Naive thymus-derived CD4-positive, alpha-beta T cell (primary cell): ENCODE data around the gene RNF6. TPM values are rescaled to one million over a fixed set of nuclear protein-coding genes. Genes with fewer than 3 reads are reported as not detected.
A peak's percentile ranks its signal among the peaks of the same experiment; 100 is the strongest.

Experiments used
- ATAC-seq: fragments of 150-1000 bp; cut with Tn5 transposase; 2 replicates; pipeline ENCODE4 v1.10.0; 2021; ENCODE audit warnings: mild to moderate bottlenecking, moderate library complexity
- CTCF ChIA-PET: fragments of 350-600 bp; sonication (Branson Sonifier 250); formaldehyde crosslinking; loops from one replicate; lab custom pipeline; 2021; ENCODE audit warnings: antibody characterized with exemption; lab: Charles Lee
- POLR2A ChIA-PET: fragments of 350-600 bp; sonication (Branson Sonifier 250); formaldehyde crosslinking; loops from one replicate; lab custom pipeline; 2021; ENCODE audit warnings: antibody characterized with exemption, inconsistent platforms; lab: Charles Lee
- DNase-seq, 9 donors: peaks; one replicate each; pipeline versions ENCODE4 v3.0.0 to v3.0.0-alpha.2; 2020 to 2022; ENCODE audit warnings: mixed read lengths in 1 of 9
- H3K27ac ChIP-seq: one replicate; pipeline ENCODE4 v1.7.0; 2013; ENCODE audit warnings: mild to moderate bottlenecking, low read depth, low read length, moderate library complexity
- H3K27me3 ChIP-seq, 2 donors: one replicate each; pipeline ENCODE4 v1.7.0; 2013; ENCODE audit warnings: low read length in 2 of 2, mild to moderate bottlenecking in 2 of 2, moderate library complexity in 2 of 2; ENCODE audit not compliant: control insufficient read depth in 2 of 2, insufficient read depth in 2 of 2
- H3K36me3 ChIP-seq, 3 experiments: 1 replicate in 2 of 3; 2 replicates in 1 of 3; pipeline ENCODE4 v1.7.0; 2013; ENCODE audit warnings: low read length in 3 of 3, mild to moderate bottlenecking in 3 of 3, moderate library complexity in 1 of 3; ENCODE audit not compliant: insufficient read depth in 3 of 3, control insufficient read depth in 2 of 3
- H3K4me1 ChIP-seq, 2 donors: one replicate each; pipeline ENCODE4 v1.7.0; 2013; ENCODE audit warnings: low read length in 2 of 2, mild to moderate bottlenecking in 2 of 2, moderate library complexity in 1 of 2; ENCODE audit not compliant: control insufficient read depth in 2 of 2, insufficient read depth in 2 of 2
- H3K4me3 ChIP-seq: 2 replicates; pipeline ENCODE4 v1.7.0; 2013; ENCODE audit warnings: mild to moderate bottlenecking, low read length
- H3K9me3 ChIP-seq, 3 experiments: 1 replicate in 2 of 3; 2 replicates in 1 of 3; pipeline ENCODE4 v1.7.0; 2013; ENCODE audit warnings: low read length in 3 of 3; ENCODE audit not compliant: control insufficient read depth in 2 of 3
- H3K27ac Mint-ChIP-seq, 9 donors: one replicate each; pipeline ENCODE4 v1.8.0; 2020 to 2022; ENCODE audit warnings: mixed read lengths in 9 of 9, mild to moderate bottlenecking in 8 of 9, moderate library complexity in 5 of 9, inconsistent platforms in 2 of 9
- H3K27me3 Mint-ChIP-seq, 5 donors: one replicate each; pipeline ENCODE4 v1.8.0; 2021 to 2022; ENCODE audit warnings: mixed read lengths in 5 of 5, mild to moderate bottlenecking in 1 of 5
- H3K36me3 Mint-ChIP-seq, 5 donors: one replicate each; pipeline ENCODE4 v1.8.0; 2020 to 2022; ENCODE audit warnings: mixed read lengths in 5 of 5, mild to moderate bottlenecking in 3 of 5, inconsistent platforms in 1 of 5
- H3K4me1 Mint-ChIP-seq, 7 donors: one replicate each; pipeline ENCODE4 v1.8.0; 2020 to 2022; ENCODE audit warnings: mixed read lengths in 7 of 7, mild to moderate bottlenecking in 3 of 7, inconsistent platforms in 1 of 7
- H3K4me3 Mint-ChIP-seq, 10 donors: one replicate each; pipeline ENCODE4 v1.8.0; 2020 to 2022; ENCODE audit warnings: mild to moderate bottlenecking in 10 of 10, mixed read lengths in 10 of 10, moderate library complexity in 6 of 10, inconsistent platforms in 2 of 10
- H3K9me3 Mint-ChIP-seq, 11 donors: one replicate each; pipeline ENCODE4 v1.8.0; 2020 to 2022; ENCODE audit warnings: mixed read lengths in 11 of 11, mild to moderate bottlenecking in 4 of 11, inconsistent platforms in 1 of 11, moderate library complexity in 1 of 11
- intact Hi-C, 2 donors: fragments of 100-400 bp; cut with micrococcal nuclease; formaldehyde crosslinking; loops; one replicate each; pipeline ENCODE4 v1.15.1; 2023
- polyA plus RNA-seq, 2 donors: library from polyadenylated mRNA; unstranded; fragments of 300-500 nt; fragmentation: Illumina TruSeq; gene quantifications; one replicate each; pipeline ENCODE4 v1.2.3, GENCODE V29; 2021
- total RNA-seq, 6 experiments: library from RNA in 5 of 6; stranded (reverse) in 5 of 6; gene quantifications; 1 replicate in 5 of 6; 2 replicates in 1 of 6; pipeline ENCODE4 v1.2.3 and lab custom pipeline; 2021 to 2026

RNF6 gene
- total and polyA plus RNA-seq, 7 experiments from 2014 or later = 29.1 to 57.4 (median 44.6) TPM

DNA sequence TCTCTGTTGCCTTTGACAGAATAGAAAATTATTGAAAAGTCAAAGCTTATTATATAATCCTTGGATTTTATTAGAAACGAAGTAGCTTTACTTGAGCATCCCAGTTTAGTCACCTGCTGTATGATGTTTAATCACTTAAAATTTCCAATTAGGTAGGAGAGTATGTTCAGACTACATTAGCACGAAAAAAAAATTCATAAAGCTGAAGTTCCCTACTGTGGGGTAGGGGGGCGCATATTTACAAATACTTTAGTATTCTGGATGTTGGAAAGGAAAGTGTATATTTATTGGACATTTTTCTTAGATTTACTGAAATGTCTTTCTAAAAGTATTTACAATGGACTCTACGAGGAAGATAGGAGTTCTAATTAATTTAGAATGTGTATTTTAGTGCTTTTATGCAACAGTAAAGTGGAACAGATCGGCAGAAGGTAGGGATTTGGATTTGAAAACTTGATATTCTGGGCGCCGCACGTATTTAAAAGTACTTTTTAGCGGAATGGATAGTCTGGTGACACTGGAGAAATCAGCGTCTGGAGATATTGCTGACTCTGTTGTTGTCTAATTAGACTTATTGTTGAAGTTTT is 33.7 kb upstream of the RNF6 start:
- DNase-seq = no peak
- peak overlapping the region in 1 of 9 donors; percentile 49 for H3K27ac Mint-ChIP-seq
- POLR2A ChIA-PET = interaction anchor here (1.9 to 2.1 kb wide), 2 partner anchors 10 to 33 kb away, joined by 4 to 11 read pairs; partner anchors contain the start of gene RNF6

DNA sequence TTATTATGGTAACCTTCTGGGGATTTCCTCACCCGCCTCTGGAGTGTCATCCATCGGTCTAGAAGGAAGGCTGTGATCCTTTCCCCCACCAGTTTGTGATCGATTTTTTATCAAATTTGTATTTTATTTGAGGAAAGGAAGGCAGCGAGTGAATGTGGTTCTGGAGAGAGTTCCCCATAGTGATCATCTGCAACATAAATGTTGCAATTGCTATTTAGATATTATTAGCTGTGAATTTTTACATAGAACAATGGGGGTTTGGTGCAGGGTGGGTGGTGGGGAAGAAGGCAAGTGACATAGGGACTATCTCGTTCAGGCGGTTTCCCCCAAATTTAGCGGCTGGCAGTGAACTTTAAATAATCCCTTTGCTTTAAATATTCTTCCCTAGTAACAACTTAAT is 33.0 kb upstream of the RNF6 start:
- ChIA-PET CTCF (interaction anchor here (0.6 to 2.7 kb wide), 3 partner anchors 70 to 245 kb away, joined by 3 to 9 read pairs (median 3); no protein-coding TSS in a partner anchor), POLR2A (interaction anchor here (0.6 to 2.1 kb wide), 4 partner anchors 9 to 70 kb away, joined by 3 to 11 read pairs (median 4); partner anchors contain the start of gene RNF6)
- peaks cover 0 to 2% (median 0%) of the 10 kb centered on the region in 11 donors for H3K9me3 Mint-ChIP-seq
- Histone ChIP-seq H3K4me1 (peaks cover 17% of the 10 kb centered on the region in 2 donors), H3K4me3 (peak overlapping the region; percentile 95), H3K27me3 (no peaks in the 10 kb centered on the region), H3K9me3 (no peaks in the 10 kb centered on the region), H3K27ac (peak overlapping the region; percentile 85), H3K36me3 (peaks cover 0 to 7% (median 0%) of the 10 kb centered on the region in 3 experiments)
- no peaks in the 10 kb centered on the region for H3K36me3 Mint-ChIP-seq
- no peak for DNase-seq
- peaks cover 25 to 60% (median 43%) of the 10 kb centered on the region in 7 donors for H3K4me1 Mint-ChIP-seq
- intact Hi-C loops = loop anchor here (2.0 to 10.0 kb wide), 4 partner anchors 950 to 2000 kb away; partner anchors contain the start of genes NUP58 (in 1 of the 2) and PARP4 (in 1 of the 2)
- H3K27ac Mint-ChIP-seq = peak overlapping the region; percentile 60 to 93 (median 80)
- peaks cover 0 to 2% (median 0%) of the 10 kb centered on the region in 5 donors for H3K27me3 Mint-ChIP-seq
- ATAC-seq = no peak
- peak overlapping the region; percentile 83 to 97 (median 92) for H3K4me3 Mint-ChIP-seq

More for the DNA sequence above, 33.7 kb upstream of the RNF6 start:
- peaks cover 0 to 7% (median 0%) of the 10 kb centered on the region in 3 experiments for H3K36me3 ChIP-seq
- peaks cover 17% of the 10 kb centered on the region in 2 donors for H3K4me1 ChIP-seq
- Mint-ChIP-seq H3K9me3 (peaks cover 0 to 2% (median 0%) of the 10 kb centered on the region in 11 donors), H3K4me1 (peaks cover 26 to 66% (median 50%) of the 10 kb centered on the region in 7 donors), H3K27me3 (peaks cover 0 to 2% (median 0%) of the 10 kb centered on the region in 5 donors), H3K4me3 (peak overlapping the region; percentile 83 to 97 (median 92)), H3K36me3 (no peaks in the 10 kb centered on the region)
- no peak for ATAC-seq
- no peak overlapping the region for H3K27ac ChIP-seq
- no peak overlapping the region for H3K4me3 ChIP-seq
- CTCF ChIA-PET = interaction anchor here (1.1 to 2.7 kb wide), 2 partner anchors 71 to 121 kb away, joined by 3 to 9 read pairs; no protein-coding TSS in a partner anchor
- no peaks in the 10 kb centered on the region for H3K27me3 ChIP-seq
- intact Hi-C loops = loop anchor here (2.0 to 10.0 kb wide), 4 partner anchors 951 to 2001 kb away; partner anchors contain the start of genes NUP58 (in 1 of the 2) and PARP4 (in 1 of the 2)
- H3K9me3 ChIP-seq = no peaks in the 10 kb centered on the region

DNA sequence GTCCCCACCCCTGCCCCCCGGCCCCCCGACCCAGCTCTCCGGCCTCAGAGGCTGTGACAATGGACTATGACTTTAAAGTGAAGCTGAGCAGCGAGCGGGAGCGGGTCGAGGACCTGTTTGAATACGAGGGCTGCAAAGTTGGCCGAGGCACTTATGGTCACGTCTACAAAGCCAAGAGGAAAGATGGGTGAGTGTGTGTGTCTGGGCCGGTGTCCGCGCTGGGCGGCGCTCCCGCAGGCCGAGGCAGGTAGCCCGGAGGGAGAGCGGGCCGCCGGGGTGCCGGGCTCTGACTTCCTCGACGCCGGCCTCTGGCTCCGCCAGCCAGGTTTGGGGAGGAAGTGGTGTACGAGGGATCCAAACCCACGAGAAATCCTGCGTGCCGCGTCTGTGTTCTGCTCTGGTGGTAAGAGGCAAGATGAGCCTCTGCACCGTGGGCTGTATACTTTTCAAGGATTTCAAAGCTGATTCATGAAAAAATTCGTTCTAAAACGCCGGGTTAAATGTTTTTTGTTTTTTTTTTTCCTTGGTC is 32.5 kb upstream of the RNF6 start:
- DNase-seq = peak; percentile 28 to 72 (median 68)
- H3K27ac Mint-ChIP-seq = peak overlapping the region; percentile 60 to 93 (median 80)
- H3K36me3 Mint-ChIP-seq = no peaks in the 10 kb centered on the region
- peaks cover 25 to 55% (median 42%) of the 10 kb centered on the region in 7 donors for H3K4me1 Mint-ChIP-seq
- Histone ChIP-seq H3K4me3 (peak overlapping the region; percentile 95), H3K36me3 (peaks cover 0 to 7% (median 0%) of the 10 kb centered on the region in 3 experiments), H3K27ac (peak overlapping the region; percentile 85), H3K9me3 (no peaks in the 10 kb centered on the region), H3K4me1 (peaks cover 17% of the 10 kb centered on the region in 2 donors), H3K27me3 (no peaks in the 10 kb centered on the region)
- ChIA-PET POLR2A (interaction anchor here (0.6 to 4.1 kb wide), 4 partner anchors 32 to 70 kb away, joined by 3 to 41 read pairs (median 8); partner anchors contain the start of gene RNF6), CTCF (interaction anchor here (0.6 to 2.7 kb wide), 2 partner anchors 70 to 246 kb away, joined by 3 to 9 read pairs; no protein-coding TSS in a partner anchor)
- H3K4me3 Mint-ChIP-seq = peak overlapping the region; percentile 83 to 97 (median 92)
- peaks cover 0 to 2% (median 0%) of the 10 kb centered on the region in 5 donors for H3K27me3 Mint-ChIP-seq
- H3K9me3 Mint-ChIP-seq = peaks cover 0 to 2% (median 0%) of the 10 kb centered on the region in 11 donors
- peak; percentile 55 for ATAC-seq
- intact Hi-C loops = loop anchor here (1.0 to 10.0 kb wide), 12 partner anchors 33 to 2000 kb away; partner anchors contain the start of genes NUP58 (in 2 of the 2), USP12 (in 2 of the 2), PARP4 (in 1 of the 2) and POLR1D (in 1 of the 2)

DNA sequence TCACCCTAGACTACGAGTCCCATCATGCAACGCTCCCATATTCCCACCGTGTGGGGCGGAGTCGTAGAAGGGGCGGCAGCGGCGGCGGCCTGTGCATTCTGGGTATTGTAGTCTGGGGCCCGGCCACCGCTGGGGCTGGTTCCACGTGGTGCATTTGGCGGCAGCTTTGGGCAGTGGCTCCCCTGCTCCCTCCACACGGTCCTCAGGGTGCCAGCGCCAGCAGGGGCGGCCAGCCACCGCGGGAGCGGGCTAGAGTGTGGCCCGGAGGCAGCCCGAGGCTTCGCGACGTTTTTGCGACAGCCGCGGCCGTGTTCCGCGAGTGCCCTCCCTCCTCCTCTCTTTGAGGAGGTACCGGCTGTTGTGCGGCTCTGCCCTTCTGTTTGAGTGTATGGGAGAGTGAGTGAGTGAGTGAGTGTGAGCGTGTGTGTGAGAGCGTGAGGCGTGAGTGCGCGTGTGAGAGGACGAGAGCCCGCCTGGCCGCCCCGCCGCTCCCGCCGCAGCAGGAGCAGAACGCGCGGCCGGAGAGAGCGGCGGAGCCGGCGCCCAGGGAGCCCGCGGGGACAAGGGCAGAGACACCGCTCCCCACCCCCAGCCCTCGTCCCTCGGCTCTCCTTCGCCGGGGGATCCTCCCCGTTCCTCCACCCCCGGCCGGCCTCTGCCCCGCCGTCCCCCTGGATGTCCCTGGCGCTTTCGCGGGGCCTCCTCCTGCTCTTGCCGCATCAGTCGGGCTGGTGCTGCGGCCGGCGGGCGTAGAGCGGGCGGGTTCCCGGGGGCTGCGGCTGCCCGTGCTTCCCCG is 31.9 kb upstream of the RNF6 start, which contains the start of gene CDK8:
Gene CDK8, plus strand, starts transcription at position 343 of the 796 bp plus-strand sequence. CDS start 513 bp downstream, outside the sequence.
- H3K4me1 ChIP-seq = peaks cover 17% of the 10 kb centered on the region in 2 donors
- H3K27me3 ChIP-seq = no peaks in the 10 kb centered on the region
- H3K9me3 ChIP-seq = no peaks in the 10 kb centered on the region
- H3K4me3 ChIP-seq = peak within 1 kb of the TSS; percentile 95
- DNase-seq (peak; percentile 83 to 95 (median 93)), ATAC-seq (peak; percentile 92)
- H3K9me3 Mint-ChIP-seq = peaks cover 0 to 2% (median 0%) of the 10 kb centered on the region in 11 donors
- peaks cover 25 to 50% (median 41%) of the 10 kb centered on the region in 7 donors for H3K4me1 Mint-ChIP-seq
- H3K36me3 ChIP-seq = peaks cover 0 to 7% (median 0%) of the 10 kb centered on the region in 3 experiments
- ChIA-PET CTCF (interaction anchor here (0.6 to 2.7 kb wide), 2 partner anchors 69 to 247 kb away, joined by 3 to 9 read pairs; no protein-coding TSS in a partner anchor), POLR2A (interaction anchor here (0.7 to 4.1 kb wide), 3 partner anchors 32 to 68 kb away, joined by 3 to 41 read pairs (median 4); partner anchors contain the start of gene RNF6)
- peak within 1 kb of the TSS; percentile 83 to 98 (median 94) for H3K4me3 Mint-ChIP-seq
- H3K27me3 Mint-ChIP-seq = peaks cover 0 to 2% (median 0%) of the 10 kb centered on the region in 5 donors
- no peaks in the 10 kb centered on the region for H3K36me3 Mint-ChIP-seq
- H3K27ac Mint-ChIP-seq = peak within 1 kb of the TSS; percentile 82 to 93 (median 90)
- peak within 1 kb of the TSS; percentile 85 for H3K27ac ChIP-seq
- intact Hi-C loops = loop anchor here (1.0 to 10.0 kb wide), 15 partner anchors 33 to 1999 kb away; partner anchors contain the start of genes NUP58 (in 2 of the 2), RPL21 (in 2 of the 2), USP12 (in 2 of the 2) and MTIF3 (in 1 of the 2)

DNA sequence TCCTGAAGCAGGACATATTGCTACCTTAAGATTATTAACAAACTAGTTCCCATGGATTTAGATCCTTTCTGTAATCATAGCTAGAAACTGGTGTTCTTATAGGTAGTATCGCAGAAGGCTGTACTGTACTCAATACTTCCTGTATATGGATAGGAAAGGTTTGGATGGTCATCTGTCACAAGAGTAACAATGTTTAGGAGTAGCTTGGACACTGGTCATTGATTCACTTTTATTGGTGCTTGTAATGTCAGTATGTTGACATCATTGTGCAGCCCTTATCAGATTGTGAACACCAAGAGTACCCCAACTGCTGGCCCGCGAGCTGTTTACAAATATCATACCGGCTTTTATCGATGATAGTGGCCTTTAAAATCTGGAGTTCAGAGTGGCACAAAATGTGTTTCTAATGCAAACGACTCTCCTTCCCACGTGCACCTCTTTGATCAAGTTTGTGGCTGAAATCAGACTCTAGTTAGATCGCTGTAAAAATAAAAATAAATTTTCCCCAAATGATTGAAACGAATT is 31.2 kb upstream of the RNF6 start:
- H3K4me3 ChIP-seq = peak overlapping the region; percentile 95
- ATAC-seq = no peak
- intact Hi-C loops = loop anchor here (1.0 to 10.0 kb wide), 8 partner anchors 243 to 1999 kb away; partner anchors contain the start of genes RPL21 (in 2 of the 2), USP12 (in 2 of the 2), MTIF3 (in 1 of the 2) and NUP58 (in 1 of the 2)
- H3K27ac ChIP-seq = peak overlapping the region; percentile 85
- H3K4me3 Mint-ChIP-seq = peak overlapping the region; percentile 83 to 98 (median 93)
- H3K4me1 Mint-ChIP-seq = peaks cover 23 to 47% (median 39%) of the 10 kb centered on the region in 7 donors
- ChIA-PET POLR2A (interaction anchor here (0.7 to 4.1 kb wide), 3 partner anchors 31 to 67 kb away, joined by 3 to 41 read pairs (median 4); partner anchors contain the start of gene RNF6), CTCF (interaction anchor here (0.5 kb wide), 1 partner anchor 13 kb away, joined by 3 read pairs; no protein-coding TSS in a partner anchor)
- peaks cover 0 to 2% (median 0%) of the 10 kb centered on the region in 5 donors for H3K27me3 Mint-ChIP-seq
- H3K27ac Mint-ChIP-seq = peak overlapping the region; percentile 59 to 93 (median 86)
- no peaks in the 10 kb centered on the region for H3K9me3 ChIP-seq
- no peaks in the 10 kb centered on the region for H3K36me3 Mint-ChIP-seq
- H3K9me3 Mint-ChIP-seq = peaks cover 0 to 2% (median 0%) of the 10 kb centered on the region in 11 donors
- no peaks in the 10 kb centered on the region for H3K27me3 ChIP-seq
- no peak for DNase-seq
- H3K36me3 ChIP-seq = peaks cover 0 to 7% (median 0%) of the 10 kb centered on the region in 3 experiments
- H3K4me1 ChIP-seq = peaks cover 17% of the 10 kb centered on the region in 2 donors
